IMR-90 (cell line): ENCODE results near the gene GABRD. TPM values are rescaled to one million over a fixed set of nuclear protein-coding genes. Genes with fewer than 3 reads are reported as not detected.
A peak's percentile ranks its signal among the peaks of the same experiment; 100 is the strongest.

Source experiments
- ATAC-seq: fragments of 200-7000 bp; cut with Tn5 transposase; 2 replicates; pipeline ENCODE4 v1.9.1; 2020; ENCODE audit warnings: low read depth, mild to moderate bottlenecking, moderate library complexity
- BruUV-seq: library from RNA; stranded (reverse); fragments of 400-500 nt; replicated peaks from 2 replicates; lab custom pipeline; 2021; lab: Mats Ljungman, UMichigan
- CTCF ChIA-PET: fragments of 300-600 bp; formaldehyde crosslinking; extraction: SDS; loops from one replicate; lab custom pipeline; 2021; ENCODE audit warnings: antibody characterized with exemption; lab: Yijun Ruan, JAX
- POLR2A ChIA-PET: fragments of 300-600 bp; sonication (Branson Sonifier 250); formaldehyde crosslinking; loops from one replicate; lab custom pipeline; 2022; ENCODE audit warnings: antibody characterized with exemption; ENCODE audit not compliant: unreplicated experiment; lab: Charles Lee
- DNase-seq: peaks from one replicate; pipeline ENCODE4 v3.0.0; 2013
- H2AFZ ChIP-seq: replicated peaks from 2 replicates; pipeline ENCODE3; 2013; ENCODE audit warnings: low read length, mild to moderate bottlenecking; ENCODE audit not compliant: poor library complexity
- H2AK5ac ChIP-seq: 2 replicates; pipeline ENCODE4 v1.6.1; 2013; ENCODE audit warnings: low read depth, low read length, inconsistent platforms
- H2AK9ac ChIP-seq: replicated peaks from 2 replicates; pipeline ENCODE3; 2013; ENCODE audit warnings: mild to moderate bottlenecking, low read depth, low read length, moderate library complexity; ENCODE audit not compliant: poor library complexity
- H2BK120ac ChIP-seq: 2 replicates; pipeline ENCODE4 v1.6.1; 2013; ENCODE audit warnings: low read depth, low read length, inconsistent platforms
- H2BK15ac ChIP-seq: 3 replicates; pipeline ENCODE4 v1.6.1; 2013; ENCODE audit warnings: low read depth, low read length, inconsistent platforms
- H2BK20ac ChIP-seq: 2 replicates; pipeline ENCODE4 v1.6.1; 2013; ENCODE audit warnings: low read depth, mild to moderate bottlenecking, inconsistent platforms, low read length, moderate library complexity
- H2BK5ac ChIP-seq: 2 replicates; pipeline ENCODE4 v1.6.1; 2013; ENCODE audit warnings: mild to moderate bottlenecking, low read depth, low read length, inconsistent platforms; ENCODE audit not compliant: poor library complexity, severe bottlenecking
- H3K14ac ChIP-seq: replicated peaks from 2 replicates; pipeline ENCODE4 v1.6.1; 2013; ENCODE audit warnings: low read depth, low read length, inconsistent platforms
- H3K18ac ChIP-seq: 2 replicates; pipeline ENCODE4 v1.6.1; 2013; ENCODE audit warnings: low read depth, low read length, control low read depth
- H3K23ac ChIP-seq: 2 replicates; pipeline ENCODE4 v1.6.1; 2013; ENCODE audit warnings: low read depth, low read length, inconsistent platforms
- H3K27ac ChIP-seq: 2 replicates; pipeline ENCODE4 v1.5.1; 2013; ENCODE audit warnings: mild to moderate bottlenecking, control low read depth, low read length; ENCODE audit not compliant: insufficient read depth
- H3K27me3 ChIP-seq: 2 replicates; pipeline ENCODE4 v1.6.1; 2013; ENCODE audit warnings: low read length; ENCODE audit not compliant: control insufficient read depth, insufficient read depth
- H3K36me3 ChIP-seq: 2 replicates; pipeline ENCODE4 v1.6.1; 2013; ENCODE audit warnings: low read length, mixed read lengths; ENCODE audit not compliant: control insufficient read depth, insufficient read depth
- H3K4ac ChIP-seq: 2 replicates; pipeline ENCODE4 v1.6.1; 2013; ENCODE audit warnings: low read depth, low read length, inconsistent platforms
- H3K4me1 ChIP-seq: 2 replicates; pipeline ENCODE4 v1.6.1; 2013; ENCODE audit warnings: low read length, mixed read lengths; ENCODE audit not compliant: control insufficient read depth, insufficient read depth
- H3K4me2 ChIP-seq: 2 replicates; pipeline ENCODE4 v1.6.1; 2013; ENCODE audit warnings: low read depth, mild to moderate bottlenecking, control low read depth, low read length, moderate library complexity
- H3K4me3 ChIP-seq: 2 replicates; pipeline ENCODE4 v1.5.1; 2013; ENCODE audit warnings: low read depth, mild to moderate bottlenecking, control low read depth, low read length, moderate library complexity; ENCODE audit not compliant: insufficient read depth
- H3K56ac ChIP-seq: 2 replicates; pipeline ENCODE4 v1.6.1; 2013; ENCODE audit warnings: low read length, inconsistent platforms; ENCODE audit not compliant: insufficient read depth; ENCODE audit errors: extremely low read depth
- H3K79me1 ChIP-seq, 2 experiments: 2 replicates each; pipeline ENCODE4 v1.6.1; 2013; ENCODE audit warnings: low read length in 2 of 2, inconsistent platforms in 1 of 2, low read depth in 1 of 2
- H3K9ac ChIP-seq: 2 replicates; pipeline ENCODE4 v1.6.1; 2013; ENCODE audit warnings: low read depth, low read length, control low read depth
- H3K9me1 ChIP-seq: 2 replicates; pipeline ENCODE4 v1.6.1; 2013; ENCODE audit warnings: low read length, inconsistent platforms; ENCODE audit not compliant: insufficient read depth
- H3K9me3 ChIP-seq: 2 replicates; pipeline ENCODE4 v1.6.1; 2013; ENCODE audit warnings: low read length; ENCODE audit not compliant: control insufficient read depth, insufficient read depth
- H4K20me1 ChIP-seq: 2 replicates; pipeline ENCODE4 v1.6.1; 2013; ENCODE audit warnings: low read length, inconsistent platforms; ENCODE audit not compliant: insufficient read depth
- H4K5ac ChIP-seq: 2 replicates; pipeline ENCODE4 v1.6.1; 2013; ENCODE audit warnings: mild to moderate bottlenecking, low read depth, low read length, control low read depth
- H4K8ac ChIP-seq, 2 experiments: 2 replicates each; pipeline ENCODE4 v1.6.1; 2013; ENCODE audit warnings: low read depth in 2 of 2, low read length in 2 of 2, control low read depth in 1 of 2, inconsistent platforms in 1 of 2
- H4K91ac ChIP-seq: 2 replicates; pipeline ENCODE4 v1.6.1; 2013; ENCODE audit warnings: low read depth, low read length, inconsistent platforms; ENCODE audit not compliant: insufficient read depth
- CEBPB ChIP-seq: IDR thresholded peaks from 2 replicates; pipeline ENCODE4 v1.6.1; 2012; ENCODE audit warnings: low read depth, low read length, improper control_type of control experiment
- MXI1 ChIP-seq: IDR thresholded peaks from 2 replicates; pipeline ENCODE4 v1.6.1; 2012; ENCODE audit warnings: low read depth, mild to moderate bottlenecking, low read length, moderate library complexity, borderline replicate concordance
- NFE2L2 ChIP-seq: fragments of 150-350 bp; IDR thresholded peaks from 2 replicates; pipeline ENCODE4 v1.6.1; 2016; ENCODE audit warnings: low read depth, mild to moderate bottlenecking, low read length
- WGBS, 2 experiments: methylation state at CpG; one replicate each; pipeline versions ENCODE4 v1.1.5 to v1.1.7; 2013; ENCODE audit warnings: missing lambda C conversion rate in 2 of 2; ENCODE audit not compliant: insufficient read length in 1 of 2; ENCODE audit errors: extremely low coverage in 2 of 2; 5-methylcytosine and 5-hydroxymethylcytosine counted together
- dilution Hi-C: fragments of 300-500 bp; cut with HindIII; formaldehyde crosslinking; loops from one replicate; pipeline ENCODE4 v1.14.3; 2018; ENCODE audit warnings: low sequenced_read_pairs; ENCODE audit not compliant: unreplicated experiment
- in situ Hi-C: fragments of 300-500 bp; cut with MboI; formaldehyde crosslinking; loops from 3 replicates; pipeline ENCODE4 v1.14.3; 2019; ENCODE audit warnings: low sequenced_read_pairs, inconsistent platforms, mixed read lengths
- intact Hi-C: fragments of 100-400 bp; cut with micrococcal nuclease; formaldehyde crosslinking; loops from 2 replicates; pipeline ENCODE4 v1.10.0; 2022
- polyA plus RNA-seq, 3 experiments: library from polyadenylated mRNA; depleted of rRNA; stranded (reverse); fragments of >200 nt; gene quantifications; 2 replicates each; pipeline ENCODE4 v1.2.3, GENCODE V29; 2012; ENCODE audit warnings: low replicate concordance in 1 of 3
- total RNA-seq: library from RNA; depleted of rRNA; stranded (reverse); fragments of >200 nt; gene quantifications from 2 replicates; pipeline ENCODE4 v1.2.3, GENCODE V29; 2012

GABRD gene
- total and polyA plus RNA-seq, 2 of the 4 experiments (the other 2 are of a cell fraction), result not detected

GRCh38 chr1:1996207-1996651, 22.9 kb upstream of the GABRD start:
- Histone ChIP-seq H3K27ac (no peak overlapping the region), H3K27me3 (peaks cover 19% of the 10 kb centered on the region), H3K56ac (no peak overlapping the region), H2BK20ac (no peak overlapping the region), H4K5ac (no peak overlapping the region), H2BK5ac (no peak overlapping the region), H3K23ac (no peak overlapping the region), H3K4ac (no peak overlapping the region), H2BK15ac (no peak overlapping the region), H3K36me3 (no peaks in the 10 kb centered on the region), H2AFZ (no peak overlapping the region), H2AK5ac (no peak overlapping the region), H3K4me3 (no peak overlapping the region), H4K91ac (no peak overlapping the region), H3K9ac (no peak overlapping the region), H4K20me1 (no peaks in the 10 kb centered on the region), H2AK9ac (no peak overlapping the region), H3K14ac (no peak overlapping the region), H3K79me1 (no peaks in the 10 kb centered on the region), H3K4me1 (no peaks in the 10 kb centered on the region), H4K8ac (0 out of 4 replicates have a peak overlapping the region, but pooled peaks of 1 of the 2 experiments have one; percentile 8), H2BK120ac (no peak overlapping the region), H3K18ac (no peak overlapping the region), H3K9me3 (no peaks in the 10 kb centered on the region), H3K9me1 (no peaks in the 10 kb centered on the region), H3K4me2 (no peak overlapping the region)
- ATAC-seq, result no peak
- no peak for TF ChIP-seq MXI1
- TF ChIP-seq CEBPB, result peak; percentile 49; the same call in 1 of the 2 replicates
- no peak for TF ChIP-seq NFE2L2
- intact Hi-C loops (no loop called here), dilution Hi-C loops (no loop called here), in situ Hi-C loops (no loop called here)
- ChIA-PET POLR2A (no interaction called here), CTCF (no interaction called here)
- no TSS peak for BruUV-seq
- DNase-seq, result peak; percentile 20
- WGBS, 2 experiments, result 33% methylated on average over 3 of the region's 12 CpGs; no CpG with 5 or more reads in 1 of the 2 experiments
